Left cardiac atrium (tissue), 4 donors: ENCODE measurements around the gene SLC5A6. TPM values are rescaled to one million over a fixed set of nuclear protein-coding genes. Genes with fewer than 3 reads are reported as not detected.
"Not testable (repeated sequence)": the region's sequence is repeated elsewhere in the genome, so short reads cannot be mapped to it uniquely, and the experiment has no call there.

Experiments used
- ATAC-seq, 2 donors: fragments of 200-7000 bp; cut with Tn5 transposase; one replicate each; pipeline ENCODE4 v1.9.1; 2020; ENCODE audit warnings: mild to moderate bottlenecking in 2 of 2, moderate library complexity in 2 of 2
- DNase-seq: peaks from one replicate; pipeline ENCODE4 v3.0.0-alpha.2; 2020
- intact Hi-C, 2 donors: fragments of 100-400 bp; cut with DNase I; formaldehyde crosslinking; loops; one replicate each; pipeline versions ENCODE4 v1.14.1 to v1.15.1; 2022 to 2023
- total RNA-seq, 2 donors: library from RNA; stranded (reverse); fragmentation: NEBNext Ultra II Directional; extraction: Animal tissue kit (Norgen Biotek cat#: 25700); gene quantifications; one replicate each; pipeline ENCODE4 v1.2.1, GENCODE V29; 2021
- donor health status: DM: no; HTN: yes; CAD: no.
- donor health status: DM: no; HTN: yes; CAD: no; lungs with severe emphysema.
- donor health status: DM: yes; HTN: yes; CAD: no.
- donor health status: Dilated cardiomyopathy.

The SLC5A6 gene
- total RNA-seq, 2 donors from 2014 or later = 20.0 to 21.4 TPM

DNA sequence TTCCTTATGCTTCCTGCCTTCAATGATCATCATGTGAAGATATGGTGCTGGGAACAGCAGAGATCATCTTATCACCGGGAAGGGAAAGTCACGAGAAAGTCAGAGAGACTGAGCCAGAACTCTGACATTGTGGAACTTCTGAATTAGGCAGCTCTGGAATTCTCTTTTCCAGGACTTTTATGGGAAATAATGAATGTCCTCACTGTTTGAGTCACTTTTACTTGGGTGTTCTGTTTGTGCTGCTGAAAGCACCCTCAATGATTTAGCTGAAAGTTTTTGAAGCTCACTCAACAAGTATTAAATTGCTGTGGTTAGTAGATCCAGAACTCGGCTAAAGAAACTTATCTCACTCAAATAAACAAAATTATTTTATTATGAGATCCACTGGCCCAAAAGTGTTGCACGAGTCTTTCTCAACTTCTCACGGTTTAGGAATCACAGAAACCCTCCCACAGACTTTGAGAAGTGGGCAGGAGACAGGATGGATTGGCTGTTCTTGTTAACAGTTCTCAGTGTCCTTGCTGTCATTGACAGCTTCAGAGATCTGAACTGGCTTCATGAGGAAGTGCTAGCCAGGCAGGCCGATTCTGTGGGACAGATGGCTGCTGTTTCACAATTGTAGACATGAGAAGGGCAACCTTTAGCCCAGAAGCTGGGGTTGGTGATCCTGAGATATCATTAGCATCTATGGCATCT, 26.6 kb downstream of the SLC5A6 start:
- ATAC-seq = peak; percentile 76 to 78
- peak; percentile 48 for DNase-seq
- intact Hi-C loops = no loop called here

- ATAC-seq (peak; percentile 51 to 60), DNase-seq (peak; percentile 40)
- intact Hi-C loops = no loop called here
Measured at GRCh38 chr2:27184115-27184514, 28.0 kb downstream of the SLC5A6 start.

DNA sequence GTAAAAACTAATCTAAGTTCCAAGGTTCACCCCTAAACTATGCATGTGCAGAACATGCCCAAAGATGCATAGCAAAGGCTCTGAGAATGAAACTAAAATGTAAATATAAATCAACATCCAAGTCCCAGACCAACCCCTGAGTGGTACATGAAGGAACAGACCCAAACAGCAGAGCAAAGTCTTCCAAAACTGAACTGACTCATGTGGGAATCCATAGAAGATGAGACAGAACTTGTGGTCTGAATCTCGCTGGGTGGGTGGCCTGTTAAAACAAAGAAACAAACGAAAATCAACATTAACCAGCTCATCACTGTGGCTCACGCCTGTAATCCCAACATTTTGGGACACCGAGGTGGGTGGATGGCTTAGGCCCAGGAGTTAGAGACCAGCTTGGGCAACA, 29.7 kb downstream of the SLC5A6 start:
- DNase-seq (no peak), ATAC-seq (no peak)
- intact Hi-C loops = no loop called here

- DNase-seq (no peak), ATAC-seq (no peak)
- intact Hi-C loops = no loop called here
Measured at GRCh38 chr2:27179344-27180000, 32.6 kb downstream of the SLC5A6 start.

DNA sequence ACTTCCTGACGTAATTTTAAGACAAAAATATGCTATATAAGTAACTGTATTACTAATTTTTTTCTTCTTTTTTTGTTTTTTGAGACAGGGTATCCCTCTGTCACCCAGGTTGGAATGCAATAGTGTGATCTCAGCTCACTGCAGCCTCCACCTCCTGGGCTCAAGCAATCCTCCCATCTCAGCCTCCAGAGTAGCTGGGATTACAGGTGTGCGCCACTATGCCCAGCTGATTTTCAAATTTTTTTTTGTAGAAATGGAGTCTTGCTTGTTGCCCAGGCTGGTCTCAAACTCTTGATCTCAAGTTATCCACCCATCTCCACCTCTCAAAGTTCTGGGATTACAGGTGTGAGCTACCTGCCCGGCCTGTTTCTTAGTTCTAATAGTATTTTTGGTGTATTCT, 33.6 kb downstream of the SLC5A6 start:
- no peak for DNase-seq
- intact Hi-C loops = no loop called here
- no peak for ATAC-seq

DNA sequence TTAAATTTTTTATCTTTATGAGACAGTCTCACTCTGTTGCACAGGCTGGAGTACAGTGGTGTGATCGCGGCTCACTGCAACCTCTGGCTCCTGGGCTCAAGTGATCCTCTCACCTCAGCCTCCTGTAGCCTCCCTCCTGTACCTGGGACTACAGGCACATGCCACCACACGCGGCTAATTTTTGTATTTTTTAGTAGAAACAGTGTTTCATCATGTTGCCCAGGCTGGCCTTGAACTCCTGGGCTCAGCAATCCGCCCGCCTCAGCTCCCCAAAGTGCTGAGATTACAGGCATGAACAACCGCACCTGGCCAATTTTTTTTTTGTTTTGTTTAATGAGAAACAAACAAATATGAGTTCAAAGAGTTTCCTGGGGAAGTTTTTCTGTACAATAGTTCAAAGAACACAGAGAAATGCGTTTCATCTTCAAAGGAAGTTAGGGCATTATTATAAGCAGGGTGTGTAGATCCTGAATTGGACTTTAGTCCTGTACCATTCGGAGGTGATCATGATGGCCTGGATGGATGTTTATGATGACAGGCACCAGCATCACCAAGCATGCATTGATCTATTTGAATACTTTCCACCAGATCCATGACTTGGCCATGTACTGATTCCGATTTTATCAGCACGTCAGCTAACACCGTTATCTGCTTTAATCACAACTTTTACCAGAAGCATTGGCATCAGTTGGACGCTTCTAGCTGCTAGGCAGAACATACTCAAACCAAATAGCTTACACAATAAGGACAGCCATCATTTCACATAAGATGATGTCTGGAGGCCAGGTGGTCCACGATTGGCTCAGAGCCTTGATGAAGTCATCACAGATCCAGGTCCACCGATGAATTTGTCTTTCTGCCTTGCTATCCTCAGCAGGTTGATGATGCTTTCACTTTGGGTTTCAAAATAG, 34.4 kb downstream of the SLC5A6 start:
- DNase-seq (no peak), ATAC-seq (no peak)
- intact Hi-C loops = no loop called here

DNA sequence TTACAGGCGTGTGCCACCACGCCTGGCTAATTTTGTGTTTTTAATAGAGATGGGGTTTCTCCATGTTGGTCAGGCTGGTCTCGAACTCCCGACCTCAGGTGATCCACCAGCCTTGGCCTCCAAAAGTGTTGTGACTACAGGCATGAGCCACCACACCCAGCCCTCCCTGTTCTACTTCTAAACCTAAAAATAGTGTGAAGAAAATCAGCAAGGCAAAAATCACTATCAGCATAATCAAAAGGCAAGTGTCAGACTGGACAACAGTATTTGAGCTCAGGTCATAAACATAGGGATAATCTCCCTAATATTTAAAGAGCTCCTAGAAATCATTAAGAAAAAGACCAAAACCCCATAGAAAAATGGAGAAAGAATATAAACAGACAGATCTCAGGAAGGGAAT, 36.3 kb downstream of the SLC5A6 start:
- ATAC-seq, intact Hi-C loops, DNase-seq: not testable (repeated sequence)

GRCh38 chr2:27175330-27175729, 36.7 kb downstream of the SLC5A6 start:
- intact Hi-C loops = no loop called here
- DNase-seq (no peak), ATAC-seq (peak in 1 of 2 donors; percentile 73)

DNA sequence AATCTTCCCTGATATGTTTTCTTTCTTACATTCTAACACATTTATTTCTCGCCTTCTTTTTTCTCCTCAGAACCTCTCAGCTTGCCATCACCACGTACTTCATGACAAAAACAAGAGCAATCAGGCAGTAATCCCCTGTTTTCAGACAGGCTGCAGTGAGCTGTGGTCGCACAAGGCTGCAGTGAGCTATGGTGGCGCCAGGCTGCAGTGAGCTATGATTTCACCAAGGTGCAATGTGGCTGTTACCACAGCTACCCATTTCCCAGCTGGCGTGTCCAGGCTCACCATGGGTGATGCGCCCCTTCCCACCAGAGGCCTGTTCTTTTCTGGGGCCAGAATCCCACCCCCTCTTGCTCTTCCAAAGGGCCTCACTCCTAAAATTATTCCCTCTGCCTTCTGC, 37.4 kb downstream of the SLC5A6 start:
- DNase-seq (no peak), ATAC-seq (no peak)
- intact Hi-C loops = no loop called here

DNA sequence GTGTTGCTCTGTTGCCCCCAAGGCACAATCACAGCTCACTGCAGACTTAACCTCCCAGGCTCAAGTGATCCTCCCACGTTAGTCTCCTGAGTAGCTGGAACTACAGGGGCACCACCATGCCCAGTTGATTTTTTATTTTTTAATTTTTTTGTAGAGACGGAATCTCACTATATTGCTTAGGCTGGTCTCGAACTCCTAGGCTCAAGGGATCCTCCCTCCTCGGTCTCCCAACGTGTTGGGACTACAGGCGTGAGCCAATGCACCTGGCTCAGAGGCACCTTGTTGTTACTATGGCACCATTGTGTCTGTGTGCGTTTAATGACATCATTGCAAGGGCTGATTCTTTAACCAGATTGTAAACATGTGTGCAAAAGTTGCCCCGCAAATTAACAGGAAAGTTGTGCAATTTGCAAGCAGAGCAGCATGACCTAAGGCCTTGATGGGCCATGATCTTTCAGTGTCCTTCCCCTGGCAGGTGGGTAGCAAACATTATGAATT, 40.7 kb downstream of the SLC5A6 start:
- no peak for ATAC-seq
- no peak for DNase-seq
- intact Hi-C loops = no loop called here

GRCh38 chr2:27170581-27171337, 41.3 kb downstream of the SLC5A6 start:
- ATAC-seq (peak in 1 of 2 donors; percentile 42), DNase-seq (no peak)
- intact Hi-C loops = no loop called here

DNA sequence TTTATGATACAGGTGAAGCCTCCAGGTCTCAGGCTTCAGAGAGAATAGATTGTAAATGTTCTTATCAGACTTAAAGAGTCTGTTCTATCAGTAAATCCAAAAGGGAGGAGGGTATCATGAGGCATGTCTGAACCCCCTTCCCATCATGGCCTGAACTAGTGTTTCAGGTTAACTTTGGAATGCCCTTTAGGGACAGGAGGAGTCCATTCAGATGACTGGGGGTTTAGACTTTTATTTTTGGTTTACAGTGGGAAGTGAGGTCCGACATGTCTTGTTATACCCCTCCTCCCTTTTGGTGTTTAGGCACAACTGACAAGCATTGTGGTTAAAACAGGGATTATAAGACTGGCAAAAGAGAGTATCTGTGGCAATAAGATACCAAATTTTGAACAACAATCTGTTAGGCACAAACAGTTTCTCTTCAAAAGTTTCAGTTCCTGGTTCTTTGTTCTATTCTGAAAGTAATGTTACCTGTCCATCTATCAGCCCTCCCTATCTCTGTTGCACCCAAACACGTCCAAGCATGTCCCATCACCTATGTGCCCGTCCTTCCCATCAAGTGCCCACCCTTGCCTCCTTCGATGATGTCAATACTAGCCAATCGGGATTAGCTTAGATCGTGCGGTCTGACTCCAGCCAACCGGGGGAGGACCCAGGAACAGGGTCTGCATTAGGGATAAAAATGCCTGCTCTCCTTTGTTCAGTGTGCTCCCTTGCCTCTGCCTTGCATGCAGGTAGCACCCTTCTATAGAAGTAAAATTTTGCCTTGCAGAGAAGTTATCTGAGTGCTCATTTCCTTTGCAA, 46.9 kb downstream of the SLC5A6 start:
- intact Hi-C loops = no loop called here

DNA sequence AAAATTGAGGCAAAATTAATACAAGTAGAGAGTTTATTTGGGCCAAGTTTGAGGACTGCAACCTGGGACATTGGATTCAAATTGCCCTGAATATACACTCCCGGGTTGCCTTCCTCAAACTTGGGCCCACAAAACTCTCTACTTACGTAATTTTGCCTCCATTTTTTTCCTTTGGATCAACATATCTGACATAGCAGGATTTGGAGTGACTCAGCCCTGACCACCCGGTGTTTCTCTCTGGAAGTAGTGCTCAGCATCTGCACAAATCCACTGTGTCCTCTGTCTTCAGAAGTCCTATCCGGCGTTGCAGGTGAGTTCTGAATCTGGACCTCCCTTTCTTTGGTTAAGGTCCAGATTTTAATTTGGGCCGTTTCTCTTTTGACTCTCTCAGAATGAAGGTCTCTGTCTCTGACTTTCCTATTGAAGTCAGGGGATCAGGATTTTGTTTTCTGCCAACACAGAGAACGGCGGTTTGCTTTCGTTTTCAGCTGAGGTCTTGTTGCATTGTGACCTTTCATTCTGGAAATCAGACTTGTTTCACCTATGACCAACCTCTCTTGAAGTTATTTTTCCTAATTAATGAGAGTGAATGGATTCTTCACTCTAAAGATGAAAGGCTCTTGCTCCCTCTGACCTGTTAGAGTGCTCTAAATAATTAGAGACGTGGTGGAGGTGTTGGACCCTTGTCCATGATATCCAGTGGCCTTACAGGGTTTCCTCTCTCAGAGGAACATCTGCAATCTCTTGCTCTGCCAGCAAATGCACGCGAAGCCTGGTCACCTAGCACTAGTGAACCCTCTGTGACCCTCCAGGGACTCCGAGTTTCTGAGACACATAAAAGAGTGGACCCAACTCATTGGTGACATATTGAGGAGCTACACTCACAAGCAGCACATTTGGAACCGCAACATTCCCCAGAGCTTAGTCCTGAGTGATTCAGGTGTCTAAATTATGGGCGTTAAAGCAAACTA, 49.6 kb downstream of the SLC5A6 start:
- ATAC-seq = no peak
- no peak for DNase-seq
- intact Hi-C loops = no loop called here

More for the DNA sequence above, 46.9 kb downstream of the SLC5A6 start:
- DNase-seq = no peak
- no peak for ATAC-seq

- intact Hi-C loops = no loop called here
- ATAC-seq = no peak
Measured at GRCh38 chr2:27160191-27160590, 51.9 kb downstream of the SLC5A6 start.

DNA sequence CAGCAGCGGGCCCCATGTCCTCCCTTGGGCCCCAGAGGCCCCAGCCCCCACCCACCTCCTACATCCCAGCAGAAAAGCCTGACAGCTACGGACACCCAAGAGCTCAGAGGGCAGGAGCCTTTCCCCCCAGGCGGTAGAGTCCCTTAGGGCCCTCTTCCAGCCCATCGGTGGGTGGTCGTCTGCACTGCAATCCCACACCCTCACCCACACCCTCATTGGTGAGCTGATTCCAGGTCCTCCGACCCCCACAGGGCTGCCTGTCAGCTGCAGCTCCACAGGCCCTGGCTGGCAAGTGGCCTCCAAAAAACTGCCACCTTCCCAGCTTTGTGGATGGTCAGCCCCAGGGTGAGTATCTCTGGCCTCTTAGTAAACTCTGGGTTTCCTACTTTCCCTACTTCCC, 52.8 kb downstream of the SLC5A6 start:
- ATAC-seq (no peak), DNase-seq (no peak)
- intact Hi-C loops = no loop called here

More at GRCh38 chr2:27160191-27160590, 51.9 kb downstream of the SLC5A6 start:
- DNase-seq = no peak

- intact Hi-C loops = no loop called here
- DNase-seq (no peak), ATAC-seq (no peak)
Measured at GRCh38 chr2:27158468-27158867, 53.6 kb downstream of the SLC5A6 start.

DNA sequence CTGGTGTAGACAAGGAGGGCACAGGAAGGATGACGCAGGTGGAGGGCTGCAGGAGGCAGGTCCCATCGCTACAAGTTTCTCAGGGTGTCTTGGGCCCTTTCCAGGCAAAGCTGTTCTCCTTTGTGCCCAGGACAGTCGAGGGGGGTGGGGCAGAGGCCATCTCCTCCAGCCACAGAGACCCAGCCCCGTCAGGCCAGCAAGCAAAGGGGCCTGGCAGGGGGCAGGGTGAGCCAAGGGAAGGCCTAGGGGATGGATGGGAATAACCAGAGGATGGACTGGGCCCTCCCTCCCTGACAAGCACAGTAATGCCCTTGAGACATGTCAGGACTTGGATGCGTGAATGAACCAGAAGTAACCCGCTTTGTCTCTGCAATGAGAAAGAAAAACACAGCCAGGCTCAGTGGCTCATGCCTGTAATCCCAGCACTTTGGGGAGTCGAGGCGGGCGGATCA, 57.0 kb downstream of the SLC5A6 start:
- DNase-seq = no peak
- ATAC-seq = no peak
- intact Hi-C loops = no loop called here
